Parathyroid adenoma (tissue), 2 donors: Measurements from ENCODE around the gene TRIP12.
"Not testable (repeated sequence)": the region's sequence is repeated elsewhere in the genome, so short reads cannot be mapped to it uniquely, and the experiment has no call there.

Experiments used
- H2AFZ ChIP-seq: fragments of 300-600 bp; sonication (generic); one replicate; pipeline ENCODE4 v1.7.0; 2017; ENCODE audit warnings: antibody characterized with exemption, mild to moderate bottlenecking
- H3K27ac ChIP-seq: fragments of 300-600 bp; sonication (generic); one replicate; pipeline ENCODE4 v1.7.0; 2017
- H3K27me3 ChIP-seq: fragments of 300-600 bp; sonication (generic); one replicate; pipeline ENCODE4 v1.7.0; 2017; ENCODE audit warnings: low read length; ENCODE audit not compliant: control insufficient read depth, insufficient read depth
- H3K36me3 ChIP-seq: fragments of 300-600 bp; sonication (generic); one replicate; pipeline ENCODE4 v1.7.0; 2017; ENCODE audit warnings: low read length; ENCODE audit not compliant: control insufficient read depth, insufficient read depth
- H3K4me1 ChIP-seq: fragments of 300-600 bp; sonication (generic); one replicate; pipeline ENCODE4 v1.7.0; 2017; ENCODE audit warnings: control low read depth
- H3K4me2 ChIP-seq: fragments of 300-600 bp; sonication (generic); one replicate; pipeline ENCODE4 v1.7.0; 2017; ENCODE audit warnings: low read length
- H3K4me3 ChIP-seq: fragments of 300-600 bp; sonication (generic); one replicate; pipeline ENCODE4 v1.7.0; 2017; ENCODE audit warnings: low read depth, low read length
- H3K79me2 ChIP-seq: fragments of 300-600 bp; sonication (generic); one replicate; pipeline ENCODE4 v1.7.0; 2017; ENCODE audit warnings: control low read depth
- H3K9ac ChIP-seq: fragments of 300-600 bp; sonication (generic); one replicate; pipeline ENCODE4 v1.7.0; 2017; ENCODE audit warnings: mild to moderate bottlenecking
- H3K9me3 ChIP-seq: fragments of 300-600 bp; sonication (generic); one replicate; pipeline ENCODE4 v1.7.0; 2017; ENCODE audit warnings: low read length; ENCODE audit not compliant: control insufficient read depth
- TF ChIP-seq, protein P1 (sequence below): fragments of 300-600 bp; sonication (generic); IDR thresholded peaks from one replicate; pipeline ENCODE4 v1.7.0; 2017; ENCODE audit warnings: antibody characterized with exemption, mild to moderate bottlenecking
- donor health status: primary hyperparathyroidism.

Gene TRIP12

GRCh38 chr2:229849073-229849472 is 72.7 kb downstream of the TRIP12 start:
- Histone ChIP-seq H3K4me1 (peaks cover 12% of the 10 kb centered on the region), H3K4me2 (no peak overlapping the region), H3K27me3 (no peaks in the 10 kb centered on the region), H3K4me3 (no peak overlapping the region), H3K9me3 (no peaks in the 10 kb centered on the region), H3K9ac (no peak overlapping the region), H3K27ac (no peak overlapping the region), H3K79me2 (peaks cover 24% of the 10 kb centered on the region), H2AFZ (no peak overlapping the region), H3K36me3 (no peaks in the 10 kb centered on the region)
- TF ChIP-seq, protein P1, sequence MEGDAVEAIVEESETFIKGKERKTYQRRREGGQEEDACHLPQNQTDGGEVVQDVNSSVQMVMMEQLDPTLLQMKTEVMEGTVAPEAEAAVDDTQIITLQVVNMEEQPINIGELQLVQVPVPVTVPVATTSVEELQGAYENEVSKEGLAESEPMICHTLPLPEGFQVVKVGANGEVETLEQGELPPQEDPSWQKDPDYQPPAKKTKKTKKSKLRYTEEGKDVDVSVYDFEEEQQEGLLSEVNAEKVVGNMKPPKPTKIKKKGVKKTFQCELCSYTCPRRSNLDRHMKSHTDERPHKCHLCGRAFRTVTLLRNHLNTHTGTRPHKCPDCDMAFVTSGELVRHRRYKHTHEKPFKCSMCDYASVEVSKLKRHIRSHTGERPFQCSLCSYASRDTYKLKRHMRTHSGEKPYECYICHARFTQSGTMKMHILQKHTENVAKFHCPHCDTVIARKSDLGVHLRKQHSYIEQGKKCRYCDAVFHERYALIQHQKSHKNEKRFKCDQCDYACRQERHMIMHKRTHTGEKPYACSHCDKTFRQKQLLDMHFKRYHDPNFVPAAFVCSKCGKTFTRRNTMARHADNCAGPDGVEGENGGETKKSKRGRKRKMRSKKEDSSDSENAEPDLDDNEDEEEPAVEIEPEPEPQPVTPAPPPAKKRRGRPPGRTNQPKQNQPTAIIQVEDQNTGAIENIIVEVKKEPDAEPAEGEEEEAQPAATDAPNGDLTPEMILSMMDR, result no peak

GRCh38 chr2:229843613-229844012 is 78.2 kb downstream of the TRIP12 start:
- no peak overlapping the region for H2AFZ ChIP-seq
- no peak overlapping the region for H3K4me3 ChIP-seq
- H3K4me2 ChIP-seq, result no peak overlapping the region
- H3K9ac ChIP-seq, result no peak overlapping the region
- H3K9me3 ChIP-seq, result no peaks in the 10 kb centered on the region
- TF ChIP-seq, protein P1, result no peak
- H3K36me3 ChIP-seq, result no peaks in the 10 kb centered on the region
- H3K4me1 ChIP-seq, result peaks cover 11% of the 10 kb centered on the region
- no peaks in the 10 kb centered on the region for H3K27me3 ChIP-seq
- peaks cover 16% of the 10 kb centered on the region for H3K79me2 ChIP-seq
- no peak overlapping the region for H3K27ac ChIP-seq

DNA sequence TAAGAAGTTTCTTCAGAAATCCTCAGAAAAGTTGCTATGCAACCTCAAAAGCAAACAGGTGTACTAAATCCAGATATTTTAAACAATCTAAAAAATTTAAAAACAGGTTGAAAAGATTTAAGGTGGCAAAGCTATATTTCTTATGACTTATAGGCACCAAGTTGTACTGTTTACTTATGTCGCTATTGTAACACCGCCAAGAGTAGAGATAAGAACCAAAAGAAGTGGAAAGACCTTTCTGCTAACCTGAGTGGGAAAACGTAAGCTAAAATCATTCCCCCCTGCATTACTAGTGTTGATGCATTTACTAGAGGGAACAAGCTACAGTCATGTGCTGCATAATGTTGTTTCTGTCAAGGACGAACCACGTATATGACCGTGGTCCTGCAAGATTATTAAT is 83.1 kb downstream of the TRIP12 start:
- no peaks in the 10 kb centered on the region for H3K4me1 ChIP-seq
- no peak overlapping the region for H3K4me2 ChIP-seq
- H3K36me3 ChIP-seq, result no peaks in the 10 kb centered on the region
- H3K9ac ChIP-seq, result no peak overlapping the region
- H3K4me3 ChIP-seq, result no peak overlapping the region
- H3K27me3 ChIP-seq, result no peaks in the 10 kb centered on the region
- no peak overlapping the region for H2AFZ ChIP-seq
- H3K79me2 ChIP-seq, result peaks cover 14% of the 10 kb centered on the region
- H3K27ac ChIP-seq, result no peak overlapping the region
- no peaks in the 10 kb centered on the region for H3K9me3 ChIP-seq
- TF ChIP-seq, protein P1, result no peak

DNA sequence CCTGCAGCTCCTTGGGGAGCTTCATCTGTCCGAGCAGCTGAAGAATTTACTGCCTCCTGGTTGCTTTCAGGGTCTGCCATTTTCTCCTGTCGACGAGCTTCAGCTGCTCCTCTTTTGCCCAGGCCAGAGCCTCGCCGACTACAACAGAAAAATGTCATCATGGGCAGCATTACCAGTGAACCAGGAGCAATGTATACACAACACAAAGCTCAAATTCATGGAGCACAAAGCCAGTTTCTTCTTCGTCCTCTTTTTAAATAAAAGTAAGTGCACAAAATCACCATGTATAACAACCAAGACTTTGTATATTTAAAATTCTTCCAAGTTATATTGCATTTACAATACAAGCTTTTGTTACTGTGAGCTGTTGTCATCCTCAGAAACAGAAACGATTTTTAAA is 85.0 kb downstream of the TRIP12 start:
- no peaks in the 10 kb centered on the region for H3K27me3 ChIP-seq
- H3K27ac ChIP-seq, result no peak overlapping the region
- no peaks in the 10 kb centered on the region for H3K9me3 ChIP-seq
- H3K4me3 ChIP-seq, result no peak overlapping the region
- no peaks in the 10 kb centered on the region for H3K4me1 ChIP-seq
- no peak overlapping the region for H2AFZ ChIP-seq
- no peak overlapping the region for H3K9ac ChIP-seq
- no peaks in the 10 kb centered on the region for H3K36me3 ChIP-seq
- H3K79me2 ChIP-seq, result peaks cover 16% of the 10 kb centered on the region
- H3K4me2 ChIP-seq, result no peak overlapping the region
- TF ChIP-seq, protein P1, result no peak

DNA sequence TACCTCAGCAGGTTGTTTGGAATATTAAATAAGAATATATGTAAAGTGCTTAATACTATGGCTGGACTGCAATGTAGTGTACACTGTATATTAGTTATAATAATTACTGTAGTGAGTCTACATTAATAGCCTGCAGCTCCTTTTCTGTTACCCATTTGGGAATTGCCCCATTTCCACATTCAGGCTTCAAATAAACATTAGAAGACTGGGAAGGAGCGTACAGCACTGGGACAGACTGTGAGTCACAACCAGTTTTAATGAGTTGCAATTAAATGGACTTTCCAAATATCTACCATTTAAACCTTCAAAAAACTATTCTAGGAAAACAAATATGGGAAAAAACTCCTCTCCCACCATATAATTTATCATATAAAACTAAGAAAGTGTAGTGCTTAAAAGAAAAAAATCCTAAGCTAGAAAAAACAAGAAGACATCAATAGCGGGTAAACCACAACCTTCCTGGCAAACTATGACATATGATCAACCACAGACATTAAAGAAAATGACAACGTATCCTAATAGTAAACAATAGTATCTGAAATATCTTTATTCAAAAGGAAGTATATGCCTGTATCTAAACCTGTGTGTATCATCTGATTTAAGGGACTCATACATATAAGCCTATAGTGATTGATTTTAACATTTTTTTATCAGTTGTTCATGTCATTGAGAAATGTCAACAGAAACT is 86.1 kb downstream of the TRIP12 start:
- H3K36me3 ChIP-seq, result no peaks in the 10 kb centered on the region
- no peak overlapping the region for H3K27ac ChIP-seq
- no peaks in the 10 kb centered on the region for H3K4me1 ChIP-seq

DNA sequence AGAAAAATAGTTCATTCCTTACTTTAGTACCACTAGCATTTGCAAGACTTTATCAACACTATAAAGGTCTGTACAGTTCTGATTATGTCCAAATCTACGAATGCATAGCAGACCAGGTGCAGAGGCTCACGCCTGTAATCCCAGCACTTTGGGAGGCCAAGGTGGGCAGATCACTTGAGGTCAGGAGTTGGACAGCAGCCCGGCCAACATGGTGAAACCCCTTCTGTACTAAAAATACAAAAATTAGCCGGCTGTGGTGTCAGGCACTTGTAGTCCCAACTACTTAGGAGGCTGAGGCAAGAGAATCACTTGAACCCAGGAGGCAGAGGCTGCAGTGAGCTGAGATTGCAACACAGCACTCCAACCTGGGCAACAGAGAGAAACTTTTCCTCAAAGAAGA is 87.4 kb downstream of the TRIP12 start:
- not testable (repeated sequence) for H3K4me2 ChIP-seq, H3K27ac ChIP-seq, H3K4me3 ChIP-seq, H3K9ac ChIP-seq, H3K27me3 ChIP-seq, H3K9me3 ChIP-seq, H2AFZ ChIP-seq, H3K4me1 ChIP-seq, H3K36me3 ChIP-seq
- peaks cover 16% of the 10 kb centered on the region for H3K79me2 ChIP-seq

More for the DNA sequence above, 86.1 kb downstream of the TRIP12 start:
- H3K9ac ChIP-seq, result no peak overlapping the region
- peaks cover 16% of the 10 kb centered on the region for H3K79me2 ChIP-seq
- no peak overlapping the region for H2AFZ ChIP-seq
- no peak overlapping the region for H3K4me3 ChIP-seq
- TF ChIP-seq, protein P1, result no peak
- no peak overlapping the region for H3K4me2 ChIP-seq
- H3K27me3 ChIP-seq, result no peaks in the 10 kb centered on the region
- no peaks in the 10 kb centered on the region for H3K9me3 ChIP-seq
